Astrocyte (in vitro differentiated cells and primary cell): Measurements from ENCODE around the gene KRT17. TPM values are rescaled to one million over a fixed set of nuclear protein-coding genes. Genes with fewer than 3 reads are reported as not detected.

Source experiments
- DNase-seq: peaks from one replicate; pipeline ENCODE4 v3.0.0-alpha.2; 2010; ENCODE audit warnings: low read depth
- FAIRE-seq: peaks from 2 replicates; lab custom pipeline; 2011; peaks lifted over from hg19 to GRCh38; lab: Jason Lieb, UNC
- H2AFZ ChIP-seq: 2 replicates; pipeline ENCODE4 v1.6.0; 2012; ENCODE audit warnings: low read depth, low read length, inconsistent platforms
- H3K27ac ChIP-seq: 2 replicates; pipeline ENCODE4 v1.5.1; 2011; ENCODE audit warnings: low read depth, low read length, inconsistent platforms
- H3K27me3 ChIP-seq: 2 replicates; pipeline ENCODE4 v1.6.0; 2011; ENCODE audit warnings: low read length, inconsistent platforms; ENCODE audit not compliant: insufficient read depth
- H3K36me3 ChIP-seq: 2 replicates; pipeline ENCODE4 v1.5.1; 2011; ENCODE audit warnings: low read length, inconsistent platforms; ENCODE audit not compliant: insufficient read depth
- H3K4me1 ChIP-seq: 2 replicates; pipeline ENCODE4 v1.5.1; 2011; ENCODE audit warnings: low read length, inconsistent platforms; ENCODE audit not compliant: insufficient read depth
- H3K4me2 ChIP-seq: 2 replicates; pipeline ENCODE4 v1.6.0; 2012; ENCODE audit warnings: low read length, inconsistent platforms
- H3K4me3 ChIP-seq: 2 replicates; pipeline ENCODE4 v1.5.1; 2011; ENCODE audit warnings: low read depth, mild to moderate bottlenecking, low read length, inconsistent platforms; ENCODE audit not compliant: insufficient read depth
- H3K79me2 ChIP-seq: 2 replicates; pipeline ENCODE4 v1.6.0; 2012; ENCODE audit warnings: mild to moderate bottlenecking, low read length, inconsistent platforms; ENCODE audit not compliant: insufficient read depth
- H3K9ac ChIP-seq: 2 replicates; pipeline ENCODE4 v1.6.0; 2012; ENCODE audit warnings: mild to moderate bottlenecking, low read length, inconsistent platforms
- H3K9me3 ChIP-seq: 2 replicates; pipeline ENCODE4 v1.5.1; 2012; ENCODE audit warnings: low read depth, mild to moderate bottlenecking, low read length, inconsistent platforms; ENCODE audit not compliant: insufficient read depth
- H4K20me1 ChIP-seq: 2 replicates; pipeline ENCODE4 v1.6.0; 2012; ENCODE audit warnings: low read length, inconsistent platforms; ENCODE audit not compliant: insufficient read depth
- H3K27ac Mint-ChIP-seq: one replicate; pipeline ENCODE4 v1.8.0; 2021; ENCODE audit warnings: mild to moderate bottlenecking, mixed read lengths; ENCODE audit not compliant: unreplicated experiment
- H3K27me3 Mint-ChIP-seq: one replicate; pipeline ENCODE4 v1.8.0; 2021; ENCODE audit warnings: low read depth, mixed read lengths; ENCODE audit not compliant: unreplicated experiment
- H3K36me3 Mint-ChIP-seq: one replicate; pipeline ENCODE4 v1.8.0; 2021; ENCODE audit warnings: low read depth, mixed read lengths; ENCODE audit not compliant: unreplicated experiment
- H3K4me1 Mint-ChIP-seq: one replicate; pipeline ENCODE4 v1.8.0; 2021; ENCODE audit warnings: low read depth, mixed read lengths; ENCODE audit not compliant: unreplicated experiment
- H3K4me3 Mint-ChIP-seq: one replicate; pipeline ENCODE4 v1.8.0; 2021; ENCODE audit warnings: mild to moderate bottlenecking, moderate library complexity, mixed read lengths; ENCODE audit not compliant: unreplicated experiment
- H3K9me3 Mint-ChIP-seq: one replicate; pipeline ENCODE4 v1.8.0; 2021; ENCODE audit warnings: mild to moderate bottlenecking, mixed read lengths; ENCODE audit not compliant: unreplicated experiment
- EZH2 ChIP-seq: IDR thresholded peaks from 2 replicates; pipeline ENCODE4 v1.6.1; 2012; ENCODE audit warnings: mild to moderate bottlenecking, low read length, inconsistent platforms; ENCODE audit not compliant: insufficient read depth
- total RNA-seq: library from RNA; stranded (reverse); gene quantifications from 2 replicates; pipeline ENCODE4 v1.2.1, GENCODE V29; 2021
- TF ChIP-seq, protein P1 (sequence below): IDR thresholded peaks from 2 replicates; pipeline ENCODE4 v1.5.1; 2011; ENCODE audit warnings: low read depth, mild to moderate bottlenecking, inconsistent platforms, low read length, moderate library complexity; ENCODE audit not compliant: insufficient read depth

The KRT17 gene
- total RNA-seq, 1 donor from 2014 or later, result 21.4 TPM

DNA sequence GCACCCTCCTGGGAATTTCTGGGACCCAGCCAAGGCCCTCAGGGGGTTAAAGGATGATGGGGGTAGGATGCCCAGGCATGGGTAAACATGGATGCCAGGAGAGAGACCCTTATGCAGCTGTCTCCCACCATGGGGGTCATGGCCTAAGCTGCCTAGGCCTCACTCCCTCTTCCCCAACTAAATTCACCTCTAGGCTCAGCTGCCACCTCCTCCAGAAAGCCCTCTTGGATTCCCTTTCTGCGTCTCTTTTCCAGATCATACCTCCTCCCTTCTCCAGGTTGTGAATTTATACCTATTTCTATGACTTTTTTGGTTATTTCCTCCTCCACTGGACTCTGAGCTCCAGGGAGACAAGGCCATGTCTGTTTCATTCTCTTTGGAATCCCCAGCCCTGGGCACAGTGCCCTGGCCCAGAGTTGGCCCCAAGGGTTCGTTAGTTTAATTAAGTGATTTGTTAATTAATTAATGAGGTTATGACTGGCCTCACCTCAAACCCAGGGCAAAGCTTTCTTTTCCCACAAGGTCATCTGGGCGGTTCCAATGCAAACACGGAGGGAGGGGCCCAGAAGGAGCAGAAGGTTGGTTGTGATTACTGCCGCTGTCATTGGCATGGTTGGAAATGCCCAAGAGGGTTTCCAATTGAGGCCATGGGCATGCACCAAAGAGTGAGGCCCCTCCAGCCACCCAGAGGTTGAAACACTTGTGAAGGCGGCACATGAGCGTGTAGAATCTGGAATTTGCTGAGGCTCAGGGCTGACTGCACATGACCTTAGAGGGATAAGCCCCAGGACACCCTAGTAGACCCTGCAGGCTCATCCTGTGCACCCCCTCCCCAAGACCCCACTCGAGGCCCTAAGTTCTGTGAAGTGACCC, 6.9 kb upstream of the KRT17 start:
- no peaks in the 10 kb centered on the region for H4K20me1 ChIP-seq
- FAIRE-seq (no peak), DNase-seq (no peak)
- H3K27ac ChIP-seq, result no peak overlapping the region
- Mint-ChIP-seq H3K27ac (no peak overlapping the region), H3K9me3 (no peaks in the 10 kb centered on the region), H3K36me3 (no peaks in the 10 kb centered on the region), H3K4me1 (peaks cover 3% of the 10 kb centered on the region), H3K27me3 (peaks cover 23% of the 10 kb centered on the region), H3K4me3 (no peak overlapping the region)
- no peak overlapping the region for H3K4me3 ChIP-seq
- H2AFZ ChIP-seq, result no peak overlapping the region
- no peaks in the 10 kb centered on the region for H3K36me3 ChIP-seq
- H3K4me1 ChIP-seq, result peaks cover 13% of the 10 kb centered on the region
- H3K79me2 ChIP-seq, result no peaks in the 10 kb centered on the region
- TF ChIP-seq, protein P1, sequence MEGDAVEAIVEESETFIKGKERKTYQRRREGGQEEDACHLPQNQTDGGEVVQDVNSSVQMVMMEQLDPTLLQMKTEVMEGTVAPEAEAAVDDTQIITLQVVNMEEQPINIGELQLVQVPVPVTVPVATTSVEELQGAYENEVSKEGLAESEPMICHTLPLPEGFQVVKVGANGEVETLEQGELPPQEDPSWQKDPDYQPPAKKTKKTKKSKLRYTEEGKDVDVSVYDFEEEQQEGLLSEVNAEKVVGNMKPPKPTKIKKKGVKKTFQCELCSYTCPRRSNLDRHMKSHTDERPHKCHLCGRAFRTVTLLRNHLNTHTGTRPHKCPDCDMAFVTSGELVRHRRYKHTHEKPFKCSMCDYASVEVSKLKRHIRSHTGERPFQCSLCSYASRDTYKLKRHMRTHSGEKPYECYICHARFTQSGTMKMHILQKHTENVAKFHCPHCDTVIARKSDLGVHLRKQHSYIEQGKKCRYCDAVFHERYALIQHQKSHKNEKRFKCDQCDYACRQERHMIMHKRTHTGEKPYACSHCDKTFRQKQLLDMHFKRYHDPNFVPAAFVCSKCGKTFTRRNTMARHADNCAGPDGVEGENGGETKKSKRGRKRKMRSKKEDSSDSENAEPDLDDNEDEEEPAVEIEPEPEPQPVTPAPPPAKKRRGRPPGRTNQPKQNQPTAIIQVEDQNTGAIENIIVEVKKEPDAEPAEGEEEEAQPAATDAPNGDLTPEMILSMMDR, result no peak
- no peak for TF ChIP-seq EZH2
- H3K27me3 ChIP-seq, result peaks cover 4% of the 10 kb centered on the region
- no peak overlapping the region for H3K9ac ChIP-seq
- no peak overlapping the region for H3K4me2 ChIP-seq
- H3K9me3 ChIP-seq, result no peaks in the 10 kb centered on the region

DNA sequence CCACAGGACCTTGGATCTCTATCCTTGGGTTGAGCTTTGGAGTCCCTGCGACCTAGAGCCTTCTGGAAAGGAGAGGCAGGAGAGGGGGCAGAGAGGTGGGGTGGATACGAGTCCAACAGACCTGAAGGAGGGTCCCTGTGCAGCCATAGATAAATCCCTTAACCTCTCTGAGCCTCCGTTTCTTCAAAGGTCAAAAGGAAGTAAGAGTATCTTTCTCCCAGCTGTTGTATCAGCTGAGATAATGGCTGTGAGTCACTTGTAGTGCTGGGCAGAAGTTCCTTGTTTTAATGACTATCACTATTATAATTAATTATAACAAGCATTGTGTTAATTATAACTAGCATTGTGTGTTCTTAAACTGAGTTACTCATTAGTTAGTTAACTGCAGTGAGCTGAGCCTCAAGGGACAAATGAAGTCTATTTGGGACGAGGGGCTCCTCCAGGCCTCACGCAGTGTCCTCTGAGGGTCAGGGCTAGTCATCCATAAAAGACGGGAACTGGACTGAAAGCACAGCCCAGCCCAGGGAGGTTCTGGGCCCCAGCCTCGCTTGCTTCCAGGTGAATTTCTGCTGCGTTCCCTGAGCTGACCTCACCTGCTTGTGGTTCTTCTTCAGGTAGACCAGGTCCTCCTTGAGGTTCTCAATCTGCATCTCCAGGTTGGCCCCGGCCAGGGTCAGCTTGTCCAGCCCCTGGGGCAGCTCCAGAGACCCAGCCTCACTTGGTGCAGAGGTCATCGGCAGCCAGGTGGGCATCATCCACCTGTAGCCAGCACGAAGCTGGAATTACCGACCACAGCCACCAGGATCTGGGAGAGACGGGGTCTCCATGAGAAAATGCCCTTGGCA, 5.7 kb upstream of the KRT17 start:
- peaks cover 6% of the 10 kb centered on the region for H3K4me1 Mint-ChIP-seq
- no peak overlapping the region for H3K4me3 ChIP-seq
- H3K4me1 ChIP-seq, result peaks cover 7% of the 10 kb centered on the region
- H3K79me2 ChIP-seq, result no peaks in the 10 kb centered on the region
- H3K36me3 ChIP-seq, result no peaks in the 10 kb centered on the region
- H3K27me3 ChIP-seq, result peaks cover 4% of the 10 kb centered on the region
- FAIRE-seq (no peak), DNase-seq (no peak)
- no peak overlapping the region for H2AFZ ChIP-seq
- no peak overlapping the region for H3K27ac Mint-ChIP-seq
- no peaks in the 10 kb centered on the region for H4K20me1 ChIP-seq
- no peak overlapping the region for H3K9ac ChIP-seq
- H3K9me3 ChIP-seq, result no peaks in the 10 kb centered on the region
- no peak for TF ChIP-seq EZH2
- TF ChIP-seq, protein P1, result no peak
- H3K4me2 ChIP-seq, result no peak overlapping the region
- H3K36me3 Mint-ChIP-seq, result no peaks in the 10 kb centered on the region
- no peak overlapping the region for H3K4me3 Mint-ChIP-seq
- no peaks in the 10 kb centered on the region for H3K9me3 Mint-ChIP-seq
- H3K27me3 Mint-ChIP-seq, result peaks cover 19% of the 10 kb centered on the region
- H3K27ac ChIP-seq, result no peak overlapping the region
